GM18517 (cell line): ENCODE measurements around the gene TMEM131L.
A peak's percentile ranks its signal among the peaks of the same experiment; 100 is the strongest.

ENCODE experiments used
- ATAC-seq: cut with Tn5 transposase; IDR thresholded peaks from one replicate; pipeline ENCODE4 v1.9.1; 2021; ENCODE audit warnings: mild to moderate bottlenecking, moderate library complexity; ENCODE audit not compliant: unreplicated experiment

TMEM131L gene

DNA sequence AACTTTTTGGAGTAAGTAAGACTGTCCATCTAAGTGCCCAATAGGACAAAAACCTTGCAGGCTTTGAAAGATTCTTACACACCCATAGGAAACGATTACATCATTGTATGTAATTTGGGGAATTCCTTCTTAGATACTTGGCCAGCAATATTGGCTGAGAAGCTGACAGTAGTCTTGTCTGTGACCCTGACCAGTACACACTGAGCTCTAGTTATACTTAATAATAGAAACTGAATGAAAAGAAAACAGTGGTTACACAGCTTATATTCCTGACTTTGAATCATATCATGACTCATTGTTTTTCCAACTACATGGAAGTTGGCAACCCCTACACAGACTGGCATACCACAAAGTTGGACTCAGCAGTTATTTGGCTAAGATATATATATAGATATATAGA, 210.8 kb downstream of the TMEM131L start:
- no peak for ATAC-seq

DNA sequence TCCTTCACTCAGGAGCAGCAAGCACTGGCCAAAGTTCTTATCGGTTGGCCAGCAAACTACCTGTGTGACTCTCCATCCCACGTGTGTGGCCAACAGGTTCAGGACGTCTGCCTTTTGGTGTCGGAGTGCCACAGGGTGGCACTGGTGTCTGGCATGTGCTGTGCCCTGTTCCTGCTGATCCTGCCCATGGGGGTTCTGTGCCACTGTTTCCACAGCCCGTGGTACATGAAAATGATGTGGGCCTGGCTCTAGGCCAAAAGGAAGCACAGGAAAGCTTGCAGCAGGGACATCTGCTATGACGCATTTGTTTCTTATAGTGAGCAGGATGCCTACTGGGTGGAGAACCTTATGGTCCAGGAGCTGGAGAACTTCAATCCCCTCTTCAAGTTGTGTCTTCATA, 213.3 kb downstream of the TMEM131L start:
- ATAC-seq: no peak

DNA sequence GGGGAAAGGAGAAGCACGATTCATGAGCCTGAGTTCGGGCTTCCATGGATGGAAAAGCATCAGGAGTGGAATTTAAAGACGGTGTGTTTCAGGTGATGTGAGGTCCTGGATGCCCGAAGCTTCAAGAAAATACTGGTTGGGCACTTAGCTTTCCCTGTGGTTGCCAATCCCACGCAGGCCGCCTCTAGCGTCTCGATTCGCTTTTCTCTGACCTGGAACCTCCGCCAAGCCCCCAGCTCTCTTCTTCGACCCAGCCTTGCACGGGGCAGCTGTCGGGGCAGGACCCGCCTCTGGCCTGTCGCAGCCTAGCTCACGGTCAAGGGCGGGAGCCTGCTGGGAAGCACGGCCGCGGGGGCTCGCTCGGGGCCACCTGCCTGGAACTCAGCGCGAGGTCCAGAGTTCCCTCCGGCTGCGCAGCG, 217.6 kb downstream of the TMEM131L start:
- no peak for ATAC-seq

GRCh38 chr4:153684182-153684970, 218.2 kb downstream of the TMEM131L start, which contains the start of gene TLR2:
TLR2 (plus strand) TSS chr4:153684280; CDS start chr4:153702908, 18,628 bp downstream.
- ATAC-seq: peak; percentile 81

- ATAC-seq: no peak
Measured at GRCh38 chr4:153684971-153685371, 218.8 kb downstream of the TMEM131L start.
